DOHH2 (cell line): ENCODE data around the gene SLC17A9.

Source experiments
- EZH2phosphoT487 ChIP-seq: fragments of 200-600 bp; sonication (generic); IDR thresholded peaks from 2 replicates; pipeline ENCODE4 v1.6.1; 2017; ENCODE audit warnings: borderline replicate concordance, mild to moderate bottlenecking, antibody characterized with exemption, low read length, moderate library complexity, mixed read lengths
- TF ChIP-seq, protein P1 (sequence below): fragments of 200-600 bp; sonication (generic); IDR thresholded peaks from one replicate; pipeline ENCODE4 v1.5.1; 2014; ENCODE audit warnings: antibody characterized with exemption, mild to moderate bottlenecking, low read depth, low read length; ENCODE audit not compliant: poor library complexity, severe bottlenecking

DNA sequence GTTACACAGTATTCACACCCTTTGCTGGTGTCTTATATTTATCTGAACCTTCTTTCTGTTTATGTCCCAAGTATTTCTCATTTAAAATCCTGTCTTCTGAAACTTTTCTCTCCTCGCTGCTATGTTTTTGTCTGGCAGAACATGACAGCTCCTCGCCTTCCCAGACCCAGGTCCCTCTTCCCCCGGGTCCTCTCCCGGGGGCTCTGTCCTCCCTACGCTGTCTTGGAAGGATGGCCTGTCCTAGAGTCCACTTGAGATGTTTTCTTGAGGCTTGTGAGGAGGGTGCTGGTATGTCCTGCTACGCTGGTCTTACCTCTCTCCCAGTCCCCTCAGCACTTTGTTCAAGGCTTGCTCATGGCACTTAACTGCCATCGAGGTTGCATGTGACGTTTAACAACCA is 8.3 kb upstream of the SLC17A9 start:
- TF ChIP-seq, protein P1, sequence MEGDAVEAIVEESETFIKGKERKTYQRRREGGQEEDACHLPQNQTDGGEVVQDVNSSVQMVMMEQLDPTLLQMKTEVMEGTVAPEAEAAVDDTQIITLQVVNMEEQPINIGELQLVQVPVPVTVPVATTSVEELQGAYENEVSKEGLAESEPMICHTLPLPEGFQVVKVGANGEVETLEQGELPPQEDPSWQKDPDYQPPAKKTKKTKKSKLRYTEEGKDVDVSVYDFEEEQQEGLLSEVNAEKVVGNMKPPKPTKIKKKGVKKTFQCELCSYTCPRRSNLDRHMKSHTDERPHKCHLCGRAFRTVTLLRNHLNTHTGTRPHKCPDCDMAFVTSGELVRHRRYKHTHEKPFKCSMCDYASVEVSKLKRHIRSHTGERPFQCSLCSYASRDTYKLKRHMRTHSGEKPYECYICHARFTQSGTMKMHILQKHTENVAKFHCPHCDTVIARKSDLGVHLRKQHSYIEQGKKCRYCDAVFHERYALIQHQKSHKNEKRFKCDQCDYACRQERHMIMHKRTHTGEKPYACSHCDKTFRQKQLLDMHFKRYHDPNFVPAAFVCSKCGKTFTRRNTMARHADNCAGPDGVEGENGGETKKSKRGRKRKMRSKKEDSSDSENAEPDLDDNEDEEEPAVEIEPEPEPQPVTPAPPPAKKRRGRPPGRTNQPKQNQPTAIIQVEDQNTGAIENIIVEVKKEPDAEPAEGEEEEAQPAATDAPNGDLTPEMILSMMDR: no peak
- TF ChIP-seq EZH2phosphoT487: no peak
